HG03460 (cell line): ENCODE measurements around the gene CRISP1.
"Not testable (repeated sequence)": the region's sequence is repeated elsewhere in the genome, so short reads cannot be mapped to it uniquely, and the experiment has no call there.

Source experiments
- ATAC-seq: cut with Tn5 transposase; IDR thresholded peaks from one replicate; pipeline ENCODE4 v1.9.1; 2021; ENCODE audit not compliant: unreplicated experiment

Gene CRISP1

GRCh38 chr6:49866485-49866943, at the start of gene CRISP1:
TSS of gene CRISP1 (minus strand) at chr6:49866535. CDS start at chr6:49857400, 9,135 bp downstream.
- ATAC-seq: no peak

- no peak for ATAC-seq
Measured at GRCh38 chr6:49915035-49915434, 48.7 kb upstream of the CRISP1 start.

- no peak for ATAC-seq
Measured at GRCh38 chr6:49913636-49914375, 47.5 kb upstream of the CRISP1 start.

GRCh38 chr6:49912196-49912595, 45.9 kb upstream of the CRISP1 start:
- no peak for ATAC-seq

- ATAC-seq: no peak
Measured at GRCh38 chr6:49911252-49911651, 44.9 kb upstream of the CRISP1 start.

GRCh38 chr6:49909563-49909962, 43.2 kb upstream of the CRISP1 start:
- no peak for ATAC-seq

GRCh38 chr6:49906526-49906925, 40.2 kb upstream of the CRISP1 start:
- no peak for ATAC-seq

GRCh38 chr6:49905296-49905695, 39.0 kb upstream of the CRISP1 start:
- no peak for ATAC-seq

- ATAC-seq: no peak
Measured at GRCh38 chr6:49902856-49903255, 36.5 kb upstream of the CRISP1 start.

GRCh38 chr6:49898904-49899566, 32.7 kb upstream of the CRISP1 start:
- ATAC-seq: no peak

GRCh38 chr6:49895553-49895952, 29.2 kb upstream of the CRISP1 start:
- not testable (repeated sequence) for ATAC-seq

GRCh38 chr6:49892280-49892679, 25.9 kb upstream of the CRISP1 start:
- no peak for ATAC-seq

GRCh38 chr6:49890988-49891387, 24.7 kb upstream of the CRISP1 start:
- ATAC-seq: no peak

- ATAC-seq: no peak
Measured at GRCh38 chr6:49888742-49889431, 22.6 kb upstream of the CRISP1 start.

GRCh38 chr6:49868951-49869529, 2.7 kb upstream of the CRISP1 start:
- ATAC-seq: no peak

- no peak for ATAC-seq
Measured at GRCh38 chr6:49856282-49856681, 10.1 kb downstream of the CRISP1 start.

GRCh38 chr6:49855221-49855620, 11.1 kb downstream of the CRISP1 start:
- ATAC-seq: no peak

GRCh38 chr6:49852975-49853374, 13.4 kb downstream of the CRISP1 start:
- ATAC-seq: no peak

GRCh38 chr6:49849213-49849907, 17.0 kb downstream of the CRISP1 start:
- peak; percentile 88 for ATAC-seq

- ATAC-seq: no peak
Measured at GRCh38 chr6:49847673-49848072, 18.7 kb downstream of the CRISP1 start.

- ATAC-seq: no peak
Measured at GRCh38 chr6:49847014-49847413, 19.3 kb downstream of the CRISP1 start.
